ENCODE measurements around the gene PDE6G.
A peak's percentile ranks its signal among the peaks of the same experiment; 100 is the strongest.
"Not testable (repeated sequence)": the region's sequence is repeated elsewhere in the genome, so short reads cannot be mapped to it uniquely, and the experiment has no call there.

PDE6G gene

DNA sequence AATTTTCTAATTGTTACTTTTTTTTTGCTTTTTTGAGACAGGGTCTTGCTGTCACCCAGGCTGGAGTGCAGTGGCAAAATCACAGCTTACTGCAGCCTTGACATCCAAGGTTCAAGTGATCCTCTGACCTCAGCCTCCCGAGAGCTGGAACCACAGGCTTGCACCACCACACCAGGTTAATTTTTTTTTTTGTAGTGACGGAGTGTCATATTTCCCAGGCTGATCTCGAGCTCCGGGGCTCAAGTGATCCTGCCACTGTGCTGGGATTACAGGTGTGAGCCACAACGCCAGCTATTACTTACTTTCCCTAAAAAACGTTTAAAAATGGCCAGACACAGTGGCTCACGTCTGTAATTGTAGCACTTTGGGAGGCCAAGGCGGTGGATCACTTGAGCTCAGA, 26.1 kb downstream of the PDE6G start:
- DNase-seq = no peak

DNA sequence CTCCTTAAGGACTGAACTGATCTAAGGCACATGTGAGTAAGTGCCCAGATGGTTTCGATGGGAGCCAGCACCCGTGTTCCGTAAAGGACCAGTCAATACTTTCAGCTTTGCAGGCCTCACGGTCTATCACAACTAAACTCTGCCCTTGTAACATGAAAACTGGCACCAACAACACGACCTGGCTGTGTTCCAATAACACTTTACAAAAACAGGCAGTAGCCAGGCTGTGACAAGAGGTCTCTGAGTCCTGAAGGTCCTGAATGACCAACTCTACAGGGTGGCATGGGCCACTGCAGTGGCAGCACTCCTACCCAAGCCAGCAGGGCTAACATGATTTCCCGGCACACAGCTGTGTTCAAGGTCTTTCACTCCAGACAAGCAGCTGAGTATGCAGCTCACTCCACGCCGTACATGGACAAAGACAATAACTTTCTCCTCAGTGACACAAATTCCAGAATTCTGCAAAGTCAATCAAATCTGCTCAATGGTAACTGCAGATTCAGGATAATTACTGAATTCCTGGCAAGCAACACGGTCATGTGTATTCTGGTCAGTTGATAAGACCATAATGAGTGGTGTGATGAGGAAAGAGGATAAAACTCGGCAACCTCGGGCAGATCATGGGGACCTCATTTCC, 34.7 kb downstream of the PDE6G start:
- DNase-seq = no peak

DNA sequence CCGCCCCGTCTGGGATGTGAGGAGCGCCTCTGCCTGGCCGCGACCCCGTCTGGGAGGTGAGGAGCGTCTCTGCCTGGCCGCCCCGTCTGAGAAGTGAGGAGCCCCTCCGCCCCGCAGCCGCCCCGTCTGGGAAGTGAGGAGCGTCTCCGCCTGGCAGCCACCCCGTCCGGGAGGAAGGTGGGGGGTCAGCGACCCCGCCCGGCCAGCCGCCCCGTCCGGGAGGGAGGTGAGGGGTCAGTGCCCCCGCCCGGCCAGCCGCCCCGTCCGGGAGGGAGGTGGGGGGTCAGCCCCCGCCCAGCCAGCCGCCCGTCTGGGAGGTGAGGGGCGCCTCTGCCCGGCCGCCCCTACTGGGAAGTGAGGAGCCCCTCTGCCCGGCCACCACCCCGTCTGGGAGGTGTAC, 38.0 kb downstream of the PDE6G start:
- DNase-seq = not testable (repeated sequence)

DNA sequence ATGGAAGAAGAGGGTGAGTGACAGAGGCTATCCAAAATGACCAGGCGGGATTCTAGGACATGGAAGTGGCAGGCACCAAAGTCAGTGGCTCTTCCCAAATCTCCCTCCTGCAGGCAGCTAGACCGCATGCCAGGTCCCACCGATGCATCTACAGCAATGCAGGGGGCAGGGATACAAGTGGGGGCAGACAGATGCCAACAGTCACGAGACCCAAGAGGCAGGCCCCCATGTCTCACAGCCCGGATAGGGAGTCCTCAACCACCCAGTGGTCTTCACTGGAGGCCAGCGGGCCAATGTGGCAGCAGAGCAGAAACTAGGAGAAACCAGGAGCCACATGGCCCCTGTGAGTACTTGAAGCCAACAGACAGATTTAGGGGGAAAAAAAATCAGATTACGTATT, 39.5 kb downstream of the PDE6G start:
- no peak for DNase-seq

DNA sequence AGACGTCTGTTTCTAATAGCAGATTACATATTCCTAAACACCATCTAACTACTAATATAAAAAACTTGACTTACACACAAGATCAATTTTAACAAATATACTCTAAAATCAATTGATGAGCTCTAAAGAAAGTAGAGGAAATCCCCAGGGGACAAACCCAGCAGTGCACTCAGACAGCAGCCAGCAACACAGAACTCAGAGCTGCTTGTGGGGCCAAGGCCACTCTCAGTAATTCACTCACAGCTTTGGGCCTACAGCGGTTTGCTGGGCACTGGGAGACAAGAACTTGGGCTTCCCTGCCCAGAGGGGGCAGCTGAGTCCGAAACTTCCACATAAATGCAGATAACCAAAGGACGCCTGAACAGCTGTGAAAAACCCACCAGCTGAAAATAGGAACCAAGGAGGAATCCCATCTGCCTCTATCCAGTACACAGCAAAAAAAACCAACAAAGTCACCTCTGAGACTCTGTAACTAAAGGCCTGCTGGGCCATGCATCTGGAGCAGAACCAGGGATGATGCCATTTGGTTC, 40.9 kb downstream of the PDE6G start:
- DNase-seq = no peak

DNA sequence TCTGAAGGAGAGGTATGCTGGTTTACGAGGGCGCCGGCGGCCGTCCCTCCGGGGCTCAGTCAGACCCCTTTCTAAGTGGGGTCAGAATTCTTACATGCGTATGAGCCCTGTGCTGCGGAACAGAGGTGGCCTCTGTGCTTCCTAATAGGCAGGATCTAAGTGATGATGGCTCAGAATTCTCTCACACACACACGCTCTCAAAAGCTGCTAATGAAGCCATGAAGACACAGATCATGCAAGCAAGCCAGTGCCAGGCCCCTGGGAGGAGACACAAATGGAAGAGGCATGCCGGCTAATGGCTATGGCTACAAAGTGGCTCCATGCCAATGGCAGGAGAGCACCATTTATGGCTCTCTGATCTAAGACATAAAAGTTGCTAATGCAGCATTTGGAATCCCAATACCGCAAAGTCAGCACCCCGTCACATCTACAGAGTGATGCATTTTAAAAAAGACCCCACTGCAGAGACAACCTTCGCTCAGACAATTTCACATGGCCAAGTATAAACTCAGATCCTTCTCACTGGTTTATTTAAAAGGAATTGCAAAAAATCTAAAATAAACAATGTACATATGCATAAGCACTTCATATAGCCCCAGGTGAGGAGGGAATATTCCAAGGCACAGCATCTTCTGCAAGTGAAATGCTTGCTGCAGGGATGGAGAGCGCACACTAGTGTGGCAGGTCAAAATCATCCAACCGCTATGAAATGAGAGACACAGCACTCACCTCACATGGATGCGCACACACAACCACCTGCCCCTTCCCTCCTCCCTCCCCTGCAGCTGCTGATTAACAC, 44.0 kb downstream of the PDE6G start:
- DNase-seq = no peak

DNA sequence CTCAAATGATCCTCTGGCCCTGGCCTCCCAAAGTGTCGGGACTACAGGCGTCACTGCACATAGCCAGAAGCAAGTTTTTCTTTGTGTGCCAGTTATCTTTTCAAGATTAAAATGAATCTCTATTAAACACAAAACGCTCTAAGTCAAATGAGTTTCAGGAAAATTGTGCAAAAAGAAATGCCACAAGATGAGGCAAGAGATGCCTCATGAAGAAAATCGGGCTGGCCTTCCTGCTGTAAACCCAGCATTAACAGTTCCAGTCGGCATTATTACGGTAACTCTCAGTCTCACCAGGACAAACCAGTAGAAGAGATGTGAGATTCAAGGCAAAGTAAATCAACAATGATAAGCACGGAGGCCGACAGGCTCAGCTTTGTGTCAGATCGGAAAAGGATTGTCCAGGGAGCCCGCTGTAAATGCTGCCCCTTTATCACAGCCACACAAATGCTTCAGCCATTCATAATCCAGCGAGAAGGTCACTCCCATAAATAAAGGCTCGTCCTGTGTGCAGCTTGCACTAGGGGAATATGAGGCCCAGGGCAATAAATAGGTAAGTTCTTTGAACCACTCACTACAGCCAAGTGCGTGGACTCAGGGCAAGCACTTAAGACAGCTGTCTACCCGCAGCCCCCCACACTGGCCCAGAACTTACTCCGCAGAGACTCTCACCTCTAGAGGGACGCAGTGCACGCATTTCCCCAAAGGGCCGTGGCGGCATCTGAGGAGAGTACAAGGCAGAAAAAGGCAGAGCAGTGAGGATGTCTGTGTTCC, 46.6 kb downstream of the PDE6G start:
- DNase-seq = no peak

DNA sequence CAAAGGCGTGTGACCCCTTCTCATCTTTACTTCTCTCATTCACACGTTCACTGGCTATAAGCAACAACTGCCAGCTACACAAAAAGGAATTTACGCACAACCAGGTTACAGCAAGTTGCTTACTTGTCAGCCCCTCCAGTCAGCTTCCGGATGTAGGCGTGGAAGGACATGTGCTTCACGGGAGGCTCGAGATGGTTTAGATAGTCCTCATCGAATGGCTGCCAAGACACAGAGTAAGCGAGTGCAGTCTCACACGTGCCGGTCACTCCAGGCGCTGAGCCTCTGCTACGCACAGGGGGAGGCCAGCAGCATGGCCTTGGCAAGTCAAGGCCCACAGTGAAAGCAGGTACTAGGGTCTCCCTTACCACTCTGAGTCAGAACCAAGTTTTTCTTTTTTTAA, 47.7 kb downstream of the PDE6G start:
- DNase-seq = no peak

DNA sequence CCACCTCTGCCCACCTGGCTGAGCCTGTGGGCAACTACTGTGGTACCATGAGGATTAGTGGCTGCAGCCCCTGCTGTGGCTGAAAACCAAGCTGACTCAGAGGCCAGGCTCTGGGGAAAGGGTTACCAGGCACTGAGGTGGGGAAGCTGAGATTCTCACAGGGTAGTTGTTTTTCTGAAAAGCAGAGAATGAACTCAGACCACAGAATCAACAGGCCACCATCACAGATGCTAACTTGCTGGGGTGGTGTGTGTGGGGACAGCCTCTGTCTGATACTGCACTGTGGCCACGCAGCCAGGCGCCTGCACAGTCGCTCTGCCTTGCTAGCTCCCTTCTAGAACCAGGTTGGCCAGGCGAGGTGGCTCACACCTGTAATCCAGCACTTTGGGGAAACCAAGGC, 48.3 kb downstream of the PDE6G start:
- DNase-seq = peak; percentile 57

DNA sequence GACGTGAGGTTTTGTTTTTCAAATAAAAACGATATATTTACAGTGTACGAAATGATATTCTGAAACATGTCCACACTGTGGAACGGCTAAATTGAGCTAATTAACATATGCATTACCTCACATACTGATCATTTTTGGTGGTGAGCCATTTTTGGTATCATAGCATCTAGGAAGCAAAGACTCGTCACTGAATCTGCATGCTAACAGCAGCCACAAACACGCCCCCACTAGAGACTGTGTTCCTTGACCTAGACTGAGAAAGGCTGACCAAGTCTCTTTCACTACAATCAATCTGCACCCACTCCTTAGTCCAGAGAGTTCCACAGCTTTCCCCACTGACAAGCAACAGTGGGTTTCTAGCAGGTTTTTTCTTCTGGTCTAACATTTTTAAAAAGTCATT, 48.9 kb downstream of the PDE6G start:
- no peak for DNase-seq

DNA sequence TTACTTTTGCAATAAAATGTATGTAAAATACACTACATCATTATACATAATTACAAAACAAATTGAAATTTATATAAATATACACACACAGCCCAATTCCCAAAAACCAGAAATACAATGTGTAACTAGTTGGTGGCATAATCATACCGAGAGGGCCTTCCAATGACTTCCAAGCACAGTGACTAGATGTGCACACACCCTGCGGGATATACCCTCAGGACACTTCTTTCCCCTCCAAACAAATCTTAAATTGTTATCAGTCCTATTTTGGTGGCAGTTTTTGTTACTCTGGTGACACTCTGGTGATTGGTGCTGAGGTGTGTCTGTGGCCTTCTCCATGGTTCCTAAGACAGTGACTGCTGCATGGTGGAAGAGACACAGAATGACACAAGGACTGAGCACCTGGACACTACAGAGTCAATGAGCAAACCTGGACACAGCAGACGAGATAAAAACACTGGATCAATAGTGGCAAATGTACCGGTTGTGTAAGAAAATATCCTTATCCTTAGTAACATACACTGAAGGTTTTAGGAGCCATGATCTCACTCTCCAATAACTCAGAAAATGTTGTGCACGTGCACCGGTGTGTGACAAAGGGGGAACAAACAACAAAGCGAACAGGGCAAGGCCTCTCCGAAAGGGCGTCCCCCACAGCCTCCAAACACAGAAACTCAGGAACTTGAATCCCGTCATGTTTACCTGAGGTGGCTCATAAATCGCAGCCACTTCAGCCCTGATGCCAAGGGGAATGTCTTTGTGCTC, 52.3 kb downstream of the PDE6G start:
- no peak for DNase-seq

DNA sequence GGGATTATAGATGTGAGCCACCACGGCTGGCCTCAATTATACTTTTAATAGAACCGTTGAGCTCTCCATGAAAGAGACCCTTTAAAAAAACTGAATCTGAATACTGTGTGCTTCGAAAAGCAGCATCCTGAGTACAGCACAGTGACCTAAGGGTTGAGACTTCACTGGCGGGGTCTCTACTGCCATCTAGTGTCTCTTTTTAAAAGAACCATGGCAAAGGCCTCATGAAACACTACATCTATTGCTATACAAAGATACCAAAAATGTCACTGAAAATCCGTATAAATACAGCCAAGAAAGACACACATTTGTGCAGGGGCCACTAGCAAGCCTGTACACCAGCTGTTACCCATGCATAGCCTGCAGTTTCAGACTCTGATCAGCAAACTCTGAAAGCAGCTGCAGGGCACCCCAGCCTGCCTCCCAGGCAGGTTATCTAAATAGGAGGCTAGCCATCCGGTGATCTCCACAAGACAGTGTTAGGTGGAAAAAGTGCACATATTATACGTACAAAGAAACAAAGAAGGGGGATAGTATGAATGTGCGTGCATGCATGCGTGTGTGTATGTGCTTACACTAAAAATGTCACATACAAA, 54.7 kb downstream of the PDE6G start:
- peak; percentile 36 for DNase-seq

All from stimulated activated CD8-positive, alpha-beta memory T cell treated with anti-CD3 and anti-CD28 coated beads, Interleukin-4, amount 100 ng/mL, for 48 hours (primary cell).